Tongue (tissue), 2 donors: Measurements from ENCODE around the gene ERBB3. TPM values are rescaled to one million over a fixed set of nuclear protein-coding genes. Genes with fewer than 3 reads are reported as not detected.
"Not testable (repeated sequence)": the region's sequence is repeated elsewhere in the genome, so short reads cannot be mapped to it uniquely, and the experiment has no call there.

Source experiments
- DNase-seq: peaks from one replicate; pipeline ENCODE4 v3.0.0-alpha.2; 2015
- total RNA-seq: library from RNA; depleted of rRNA; stranded (reverse); fragments of >200 nt; gene quantifications from one replicate; pipeline ENCODE4 v1.2.3, GENCODE V29; 2014

Gene ERBB3
- 147 TPM for total RNA-seq

- DNase-seq = peak; percentile 91
These were observed at the start of gene ERBB3 for GRCh38 chr12:56079723-56080555. Gene ERBB3 (plus strand): TSS chr12:56080165. CDS start chr12:56080301, 136 bp downstream.

GRCh38 chr12:56031987-56032386 is 48.0 kb upstream of the ERBB3 start:
- DNase-seq = no peak

- no peak for DNase-seq
These were observed 45.2 kb upstream of the ERBB3 start for GRCh38 chr12:56034586-56035332.

GRCh38 chr12:56037161-56037560 is 42.8 kb upstream of the ERBB3 start:
- no peak for DNase-seq

GRCh38 chr12:56038022-56038655 is 41.8 kb upstream of the ERBB3 start:
- no peak for DNase-seq

GRCh38 chr12:56040151-56040550 is 39.8 kb upstream of the ERBB3 start:
- no peak for DNase-seq

GRCh38 chr12:56040963-56041551 is 38.9 kb upstream of the ERBB3 start:
- no peak for DNase-seq

GRCh38 chr12:56041552-56042429 is 38.2 kb upstream of the ERBB3 start, which contains the start of gene RPS26:
Gene RPS26 (plus strand): TSS chr12:56041918. CDS start chr12:56042167, 249 bp downstream.
- peak; percentile 100 for DNase-seq

- DNase-seq = not testable (repeated sequence)
These were observed 37.5 kb upstream of the ERBB3 start for GRCh38 chr12:56042430-56042813.

GRCh38 chr12:56042843-56043242 is 37.1 kb upstream of the ERBB3 start:
- DNase-seq = no peak

GRCh38 chr12:56046027-56046780 is 33.8 kb upstream of the ERBB3 start:
- DNase-seq = no peak

- no peak for DNase-seq
These were observed 26.5 kb upstream of the ERBB3 start for GRCh38 chr12:56053407-56053893.

GRCh38 chr12:56059964-56060363 is 20.0 kb upstream of the ERBB3 start:
- DNase-seq = not testable (repeated sequence)

GRCh38 chr12:56061982-56062381 is 18.0 kb upstream of the ERBB3 start:
- no peak for DNase-seq

- no peak for DNase-seq
These were observed 17.0 kb upstream of the ERBB3 start for GRCh38 chr12:56062996-56063395.

- no peak for DNase-seq
These were observed 8.3 kb upstream of the ERBB3 start for GRCh38 chr12:56071648-56072047.

- DNase-seq = no peak
These were observed 5.6 kb upstream of the ERBB3 start for GRCh38 chr12:56074396-56074795.

- DNase-seq = not testable (repeated sequence)
These were observed 2.0 kb upstream of the ERBB3 start for GRCh38 chr12:56077966-56078365.

GRCh38 chr12:56078427-56078826 is 1.5 kb upstream of the ERBB3 start:
- DNase-seq = no peak

- DNase-seq = peak; percentile 93
These were observed 838 bp upstream of the ERBB3 start for GRCh38 chr12:56078931-56079722.
